Calu3 (cell line): Measurements from ENCODE around the gene CADM1. TPM values are rescaled to one million over a fixed set of nuclear protein-coding genes. Genes with fewer than 3 reads are reported as not detected.

Experiments used
- BruUV-seq: library from RNA; stranded (reverse); fragments of 400-500 nt; replicated peaks from 2 replicates; lab custom pipeline; 2021; lab: Mats Ljungman, UMichigan
- CTCF ChIA-PET: fragments of 300-600 bp; sonication (Branson Sonifier 250); formaldehyde crosslinking; loops from one replicate; lab custom pipeline; 2022; ENCODE audit warnings: antibody characterized with exemption; lab: Charles Lee
- DNase-seq: peaks from one replicate; pipeline ENCODE4 v3.0.0; 2022
- H3K27ac Mint-ChIP-seq: one replicate; pipeline ENCODE4 v1.8.0; 2022; ENCODE audit warnings: mixed read lengths; ENCODE audit not compliant: unreplicated experiment
- H3K27me3 Mint-ChIP-seq: one replicate; pipeline ENCODE4 v1.8.0; 2022; ENCODE audit warnings: mixed read lengths; ENCODE audit not compliant: unreplicated experiment
- H3K36me3 Mint-ChIP-seq: one replicate; pipeline ENCODE4 v1.8.0; 2022; ENCODE audit warnings: mild to moderate bottlenecking, moderate library complexity, mixed read lengths; ENCODE audit not compliant: insufficient read depth, unreplicated experiment
- H3K4me1 Mint-ChIP-seq: one replicate; pipeline ENCODE4 v1.8.0; 2022; ENCODE audit warnings: mild to moderate bottlenecking, low read depth, mixed read lengths; ENCODE audit not compliant: unreplicated experiment
- H3K4me3 Mint-ChIP-seq: one replicate; pipeline ENCODE4 v1.8.0; 2022; ENCODE audit warnings: mild to moderate bottlenecking, low read depth, moderate library complexity, mixed read lengths; ENCODE audit not compliant: unreplicated experiment
- H3K9me3 Mint-ChIP-seq: one replicate; pipeline ENCODE4 v1.8.0; 2022; ENCODE audit warnings: low read depth, mixed read lengths; ENCODE audit not compliant: unreplicated experiment
- CTCF ChIP-seq: fragments of 200-600 bp; IDR thresholded peaks from one replicate; pipeline ENCODE4 v1.8.0; 2022; ENCODE audit warnings: antibody characterized with exemption; ENCODE audit not compliant: unreplicated experiment
- intact Hi-C: fragments of 100-400 bp; cut with micrococcal nuclease; formaldehyde crosslinking; loops from one replicate; pipeline ENCODE4 v1.10.0; 2022; ENCODE audit not compliant: unreplicated experiment
- total RNA-seq: library from RNA; stranded (reverse); gene quantifications from 2 replicates; pipeline ENCODE4 v1.2.3, GENCODE V29; 2022

CADM1 gene
- total RNA-seq, 1 experiment from 2014 or later = 0.68 TPM

- intact Hi-C loops = no loop called here
- BruUV-seq = no TSS peak
- no peak for TF ChIP-seq CTCF
- Mint-ChIP-seq H3K36me3 (no peaks in the 10 kb centered on the region), H3K4me1 (no peaks in the 10 kb centered on the region), H3K27me3 (peaks cover 32% of the 10 kb centered on the region), H3K4me3 (no peak overlapping the region), H3K9me3 (peaks cover 6% of the 10 kb centered on the region), H3K27ac (no peak overlapping the region)
- CTCF ChIA-PET = no interaction called here
- no peak for DNase-seq
Measured at GRCh38 chr11:115144014-115144413, 360.2 kb downstream of the CADM1 start.

- TF ChIP-seq CTCF = no peak
- DNase-seq = no peak
- no peak overlapping the region for H3K4me3 Mint-ChIP-seq
- peaks cover 48% of the 10 kb centered on the region for H3K27me3 Mint-ChIP-seq
- BruUV-seq = no TSS peak
- CTCF ChIA-PET = no interaction called here
- no peak overlapping the region for H3K27ac Mint-ChIP-seq
- H3K4me1 Mint-ChIP-seq = no peaks in the 10 kb centered on the region
- peaks cover 2% of the 10 kb centered on the region for H3K9me3 Mint-ChIP-seq
- intact Hi-C loops = no loop called here
- H3K36me3 Mint-ChIP-seq = no peaks in the 10 kb centered on the region
Measured at GRCh38 chr11:115141231-115142114, 362.7 kb downstream of the CADM1 start.

- peaks cover 35% of the 10 kb centered on the region for H3K27me3 Mint-ChIP-seq
- peaks cover 2% of the 10 kb centered on the region for H3K9me3 Mint-ChIP-seq
- H3K27ac Mint-ChIP-seq = no peak overlapping the region
- no peak for TF ChIP-seq CTCF
- CTCF ChIA-PET = no interaction called here
- intact Hi-C loops = no loop called here
- no TSS peak for BruUV-seq
- H3K4me3 Mint-ChIP-seq = no peak overlapping the region
- no peaks in the 10 kb centered on the region for H3K36me3 Mint-ChIP-seq
- DNase-seq = no peak
- H3K4me1 Mint-ChIP-seq = no peaks in the 10 kb centered on the region
Measured at GRCh38 chr11:115135936-115136335, 368.3 kb downstream of the CADM1 start.

- Mint-ChIP-seq H3K36me3 (no peaks in the 10 kb centered on the region), H3K27me3 (peaks cover 25% of the 10 kb centered on the region), H3K9me3 (peaks cover 2% of the 10 kb centered on the region), H3K4me3 (no peak overlapping the region), H3K4me1 (no peaks in the 10 kb centered on the region), H3K27ac (no peak overlapping the region)
- CTCF ChIA-PET = no interaction called here
- intact Hi-C loops = no loop called here
- no peak for TF ChIP-seq CTCF
- no peak for DNase-seq
- no TSS peak for BruUV-seq
Measured at GRCh38 chr11:115134926-115135325, 369.3 kb downstream of the CADM1 start.
